Neural cell (in vitro differentiated cells): Measurements from ENCODE around the gene PTK7. TPM values are rescaled to one million over a fixed set of nuclear protein-coding genes. Genes with fewer than 3 reads are reported as not detected.

Source experiments
- H2AFZ ChIP-seq: fragments of 200-600, 300-800 bp; sonication (generic), shearing (Covaris generic); 2 replicates; pipeline ENCODE4 v1.6.0; 2014; ENCODE audit warnings: low read depth, mild to moderate bottlenecking, antibody characterized with exemption, low read length, moderate library complexity
- H3F3A ChIP-seq: fragments of 200-600 bp; shearing (Covaris generic); 2 replicates; pipeline ENCODE4 v1.6.1; 2016; ENCODE audit warnings: mild to moderate bottlenecking, moderate library complexity, mixed read lengths, antibody characterized with exemption, low read length; ENCODE audit not compliant: insufficient read depth, poor library complexity, severe bottlenecking
- H3K27ac ChIP-seq: fragments of 200-600, 300-800 bp; sonication (generic), shearing (Covaris generic); 2 replicates; pipeline ENCODE4 v1.5.1; 2014; ENCODE audit warnings: mild to moderate bottlenecking, low read length, moderate library complexity
- H3K27me3 ChIP-seq: fragments of 300-800, 200-600 bp; sonication (generic), shearing (Covaris generic); 2 replicates; pipeline ENCODE4 v1.6.0; 2014; ENCODE audit warnings: mild to moderate bottlenecking, low read depth, low read length, moderate library complexity; ENCODE audit not compliant: insufficient read depth
- H3K36me3 ChIP-seq: fragments of 300-800, 200-600 bp; sonication (generic), shearing (Covaris generic); 2 replicates; pipeline ENCODE4 v1.5.1; 2014; ENCODE audit warnings: mild to moderate bottlenecking, antibody characterized with exemption, low read length, moderate library complexity; ENCODE audit not compliant: insufficient read depth
- H3K4me2 ChIP-seq: fragments of 300-800, 200-600 bp; sonication (generic), shearing (Covaris generic); 2 replicates; pipeline ENCODE4 v1.6.0; 2014; ENCODE audit warnings: mild to moderate bottlenecking, low read length
- H3K4me3 ChIP-seq: fragments of 300-800, 200-600 bp; sonication (generic), shearing (Covaris generic); 2 replicates; pipeline ENCODE4 v1.5.1; 2014; ENCODE audit warnings: mild to moderate bottlenecking, low read length, moderate library complexity
- H3K79me2 ChIP-seq: fragments of 200-600 bp; shearing (Covaris generic); replicated peaks from 2 replicates; pipeline ENCODE4 v1.6.0; 2014; ENCODE audit warnings: mild to moderate bottlenecking, low read length, moderate library complexity; ENCODE audit not compliant: insufficient read depth
- H3K9ac ChIP-seq: fragments of 300-800, 200-600 bp; sonication (generic), shearing (Covaris generic); 2 replicates; pipeline ENCODE4 v1.6.1; 2016; ENCODE audit warnings: mild to moderate bottlenecking, low read length, mixed read lengths
- H3K9me2 ChIP-seq: fragments of 200-600 bp; shearing (Covaris generic); 2 replicates; pipeline ENCODE4 v1.6.1; 2016; ENCODE audit warnings: mild to moderate bottlenecking, low read length, mixed read lengths; ENCODE audit not compliant: insufficient read depth
- H3K9me3 ChIP-seq: fragments of 200-600, 300-800 bp; sonication (generic), shearing (Covaris generic); 2 replicates; pipeline ENCODE4 v1.6.1; 2016; ENCODE audit warnings: mild to moderate bottlenecking, mixed run types, low read length, moderate library complexity, mixed read lengths
- H4K20me1 ChIP-seq: fragments of 200-600 bp; shearing (Covaris generic); 2 replicates; pipeline ENCODE4 v1.6.1; 2016; ENCODE audit warnings: mild to moderate bottlenecking, mixed run types; ENCODE audit not compliant: insufficient read depth
- CTCF ChIP-seq: fragments of 450-650 bp; IDR thresholded peaks from 2 replicates; pipeline ENCODE4 v1.5.1; 2014; ENCODE audit warnings: antibody characterized with exemption, mild to moderate bottlenecking, moderate library complexity; ENCODE audit not compliant: poor library complexity, severe bottlenecking
- EP300 ChIP-seq: fragments of 450-650 bp; conservative IDR thresholded peaks from 2 replicates; pipeline ENCODE4 v1.6.1; 2014; ENCODE audit warnings: antibody characterized with exemption, mild to moderate bottlenecking, moderate library complexity; ENCODE audit not compliant: poor library complexity, severe bottlenecking
- EZH2 ChIP-seq: fragments of 200-600, 300-800 bp; shearing (Covaris generic), sonication (generic); IDR thresholded peaks from 2 replicates; pipeline ENCODE4 v1.6.1; 2014; ENCODE audit warnings: antibody characterized with exemption, low read length, borderline replicate concordance, mild to moderate bottlenecking; ENCODE audit not compliant: insufficient read depth, poor library complexity, severe bottlenecking
- MXI1 ChIP-seq: fragments of 450-650 bp; conservative IDR thresholded peaks from 2 replicates; pipeline ENCODE4 v1.6.1; 2014; ENCODE audit warnings: antibody characterized with exemption, mild to moderate bottlenecking; ENCODE audit not compliant: poor library complexity, severe bottlenecking
- POLR2AphosphoS5 ChIP-seq: IDR thresholded peaks from 2 replicates; pipeline ENCODE4 v1.6.1; 2012
- RAD21 ChIP-seq: fragments of 450-650 bp; conservative IDR thresholded peaks from 2 replicates; pipeline ENCODE4 v1.6.1; 2014; ENCODE audit warnings: antibody characterized with exemption, mild to moderate bottlenecking, moderate library complexity
- REST ChIP-seq: IDR thresholded peaks from 2 replicates; pipeline ENCODE4 v1.6.1; 2012; ENCODE audit warnings: borderline replicate concordance
- SMC3 ChIP-seq: fragments of 450-650 bp; conservative IDR thresholded peaks from 2 replicates; pipeline ENCODE4 v1.6.1; 2014; ENCODE audit warnings: antibody characterized with exemption, mild to moderate bottlenecking, moderate library complexity; ENCODE audit not compliant: poor library complexity
- TAF1 ChIP-seq: IDR thresholded peaks from 2 replicates; pipeline ENCODE4 v1.6.1; 2012; ENCODE audit warnings: low read depth
- polyA plus RNA-seq: library from polyadenylated mRNA; depleted of rRNA; stranded (reverse); fragments of >200 nt; gene quantifications from 2 replicates; pipeline ENCODE4 v1.2.3, GENCODE V29; 2014

The PTK7 gene
- polyA plus RNA-seq, 1 donor from 2014 or later, result 32.5 TPM

DNA sequence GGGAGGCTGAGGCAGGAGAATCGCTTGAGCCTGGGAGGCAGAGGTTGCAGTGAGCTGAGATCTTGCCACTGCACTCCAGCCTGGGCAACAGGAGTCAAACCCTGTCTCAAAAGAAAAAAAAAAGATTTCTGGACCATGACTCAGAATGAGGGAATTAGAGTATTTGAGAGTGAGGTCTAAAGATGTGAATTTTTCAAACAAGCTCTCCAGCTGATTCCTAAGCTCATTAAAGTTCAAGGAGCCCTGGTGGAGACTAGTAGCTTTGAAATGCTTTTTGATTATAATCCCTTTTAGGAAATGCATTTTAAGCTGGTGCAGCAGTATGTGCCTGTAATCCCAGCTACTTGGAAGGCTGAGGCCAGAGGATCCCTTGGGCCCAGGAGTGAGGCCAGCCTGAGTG, 73.2 kb downstream of the PTK7 start:
- Histone ChIP-seq H3K27ac (no peak overlapping the region), H3K4me3 (no peak overlapping the region), H3K9me2 (no peaks in the 10 kb centered on the region), H3K9ac (no peak overlapping the region), H3K27me3 (no peaks in the 10 kb centered on the region), H3K9me3 (no peaks in the 10 kb centered on the region), H2AFZ (no peak overlapping the region), H3K4me2 (no peak overlapping the region), H3F3A (no peaks in the 10 kb centered on the region), H3K36me3 (no peaks in the 10 kb centered on the region), H4K20me1 (no peaks in the 10 kb centered on the region), H3K79me2 (no peaks in the 10 kb centered on the region)
- TF ChIP-seq REST, result no peak
- no peak for TF ChIP-seq EP300
- no peak for TF ChIP-seq POLR2AphosphoS5
- no peak for TF ChIP-seq RAD21

DNA sequence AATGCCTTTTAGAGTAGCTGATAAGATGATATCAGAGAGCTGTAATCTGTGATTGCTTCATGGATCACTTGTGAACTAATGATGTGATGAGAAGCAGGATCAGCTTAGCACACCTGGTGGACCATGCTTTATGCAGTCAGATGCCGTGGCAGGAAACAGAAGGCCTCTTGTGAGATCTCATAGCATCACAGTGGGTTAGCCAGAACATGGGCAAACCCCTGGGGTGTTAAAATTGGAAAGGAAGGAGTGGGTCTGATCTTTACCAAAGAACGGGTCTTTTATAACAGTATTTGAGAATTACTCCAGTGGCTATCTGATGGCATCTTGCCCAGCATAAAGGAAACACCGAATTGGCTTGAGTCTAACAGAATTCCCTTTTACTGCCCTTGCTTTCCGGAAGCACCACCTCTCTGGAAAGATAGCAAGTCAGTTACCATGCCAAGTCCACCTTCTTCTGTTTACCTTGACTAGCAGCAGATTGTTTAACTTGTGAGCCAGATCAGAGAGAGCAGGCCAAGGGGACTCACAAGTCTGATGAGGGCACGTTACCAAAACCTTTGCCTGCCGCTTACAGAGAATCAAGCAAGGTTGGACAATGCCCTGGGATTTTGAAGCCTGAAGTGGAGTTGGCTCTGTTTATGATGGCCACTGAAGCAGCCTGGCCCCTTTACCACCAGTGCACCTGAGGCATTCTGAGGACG, 74.1 kb downstream of the PTK7 start:
- Histone ChIP-seq H4K20me1 (no peaks in the 10 kb centered on the region), H3K9me3 (no peaks in the 10 kb centered on the region), H3K27me3 (no peaks in the 10 kb centered on the region), H3K4me3 (no peak overlapping the region), H3K36me3 (no peaks in the 10 kb centered on the region), H3K27ac (no peak overlapping the region), H3F3A (no peaks in the 10 kb centered on the region), H3K4me2 (no peak overlapping the region), H3K9ac (no peak overlapping the region), H3K79me2 (no peaks in the 10 kb centered on the region), H3K9me2 (no peaks in the 10 kb centered on the region), H2AFZ (no peak overlapping the region)
- TF ChIP-seq RAD21 (no peak), TAF1 (no peak), POLR2AphosphoS5 (no peak), REST (no peak), EP300 (no peak), SMC3 (no peak), CTCF (no peak), EZH2 (no peak), MXI1 (no peak)
